SK-N-SH treated with all-trans-retinoic acid at 6 μM for 48 hours (cell line): ENCODE results near the gene DNASE1L2.

Source experiments
- ATAC-seq: fragments of 200-7000 bp; cut with Tn5 transposase; 3 replicates; pipeline ENCODE4 v1.9.1; 2020; ENCODE audit warnings: mild to moderate bottlenecking, moderate library complexity
- ARNTL ChIP-seq: fragments of 450-650 bp; formaldehyde crosslinking; IDR thresholded peaks from 2 replicates; pipeline ENCODE4 v1.5.0; 2020; ENCODE audit warnings: low read depth, mild to moderate bottlenecking, moderate library complexity, borderline replicate concordance
- BACH2 ChIP-seq: fragments of 250-450 bp; sonication (Bioruptor Pico); IDR thresholded peaks from 2 replicates; pipeline ENCODE4 v1.9.0; 2021; ENCODE audit warnings: mild to moderate bottlenecking, borderline replicate concordance
- CSDC2 ChIP-seq: fragments of 250-450 bp; sonication (Bioruptor Pico); IDR thresholded peaks from 2 replicates; pipeline ENCODE4 v1.5.0; 2020; ENCODE audit warnings: mild to moderate bottlenecking, moderate library complexity
- ESRRG ChIP-seq: fragments of 250-450 bp; sonication (Bioruptor Pico); IDR thresholded peaks from 2 replicates; pipeline ENCODE4 v1.6.1; 2021; ENCODE audit warnings: mild to moderate bottlenecking
- ISL1 ChIP-seq: fragments of 250-450 bp; sonication (Bioruptor Pico); IDR thresholded peaks from 2 replicates; pipeline ENCODE4 v2.1.2; 2022; ENCODE audit warnings: mild to moderate bottlenecking, moderate library complexity
- OSR1 ChIP-seq: fragments of 250-450 bp; sonication (Bioruptor Pico); IDR thresholded peaks from 2 replicates; pipeline ENCODE4 v1.8.0; 2022; ENCODE audit warnings: moderate library complexity, mild to moderate bottlenecking, inconsistent platforms
- PPARA ChIP-seq: fragments of 250-450 bp; sonication (Bioruptor Pico); IDR thresholded peaks from 2 replicates; pipeline ENCODE4 v1.5.0; 2020; ENCODE audit warnings: mild to moderate bottlenecking, borderline replicate concordance
- TCF4 ChIP-seq: fragments of 250-450 bp; sonication (Bioruptor Pico); IDR thresholded peaks from 2 replicates; pipeline ENCODE4 v1.8.0; 2021; ENCODE audit warnings: mild to moderate bottlenecking, moderate library complexity, borderline replicate concordance
- ZC3H10 ChIP-seq: fragments of 250-450 bp; sonication (Bioruptor Pico); IDR thresholded peaks from 2 replicates; pipeline ENCODE4 v1.5.1; 2021; ENCODE audit warnings: mild to moderate bottlenecking, moderate library complexity
- ZFP30 ChIP-seq: fragments of 450-650 bp; formaldehyde crosslinking; IDR thresholded peaks from 2 replicates; pipeline ENCODE4 v1.5.0; 2022; ENCODE audit warnings: mild to moderate bottlenecking, moderate library complexity
- ZNF70 ChIP-seq: fragments of 450-650 bp; formaldehyde crosslinking; IDR thresholded peaks from 2 replicates; pipeline ENCODE4 v1.5.0; 2020; ENCODE audit warnings: mild to moderate bottlenecking, moderate library complexity
- ZNF8 ChIP-seq: fragments of 450-650 bp; formaldehyde crosslinking; IDR thresholded peaks from 2 replicates; pipeline ENCODE4 v1.5.0; 2020; ENCODE audit warnings: mild to moderate bottlenecking, moderate library complexity
- TF ChIP-seq, protein P1 (sequence below): fragments of 250-450 bp; sonication (Bioruptor Pico); IDR thresholded peaks from 2 replicates; pipeline ENCODE4 v1.5.0; 2020; ENCODE audit warnings: mild to moderate bottlenecking, moderate library complexity
- TF ChIP-seq, protein P2 (sequence below): fragments of 250-450 bp; sonication (Bioruptor Pico); IDR thresholded peaks from 2 replicates; pipeline ENCODE4 v1.8.0; 2020; ENCODE audit warnings: mild to moderate bottlenecking, moderate library complexity, borderline replicate concordance
- TF ChIP-seq, protein P3 (sequence below): fragments of 250-450 bp; sonication (Bioruptor Pico); IDR thresholded peaks from 2 replicates; pipeline ENCODE4 v1.5.1; 2020; ENCODE audit warnings: low read depth, mild to moderate bottlenecking, moderate library complexity
- TF ChIP-seq, protein P4 (sequence below): fragments of 250-450 bp; sonication (Bioruptor Pico); IDR thresholded peaks from 2 replicates; pipeline ENCODE4 v1.8.0; 2021; ENCODE audit warnings: low read depth, mild to moderate bottlenecking, moderate library complexity, borderline replicate concordance

DNASE1L2 gene

DNA sequence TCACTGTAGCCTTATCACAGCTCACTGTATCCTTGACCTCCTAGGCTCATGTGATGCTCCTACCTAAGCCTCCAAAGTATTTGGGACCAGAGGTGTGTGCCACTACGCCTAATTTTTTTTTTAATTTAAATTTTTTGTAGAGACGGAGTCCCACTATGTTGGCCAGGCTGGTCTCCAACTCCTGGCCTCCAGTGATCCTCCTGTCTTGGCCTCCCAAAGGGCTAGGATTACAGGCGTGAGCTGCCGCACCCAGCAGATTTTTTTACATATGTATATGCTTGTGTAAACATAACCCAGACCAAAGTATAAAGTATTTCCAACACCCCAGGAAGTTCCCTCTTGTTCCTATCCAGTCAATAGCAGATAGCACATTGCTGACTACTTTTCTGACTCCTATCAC is 19.9 kb upstream of the DNASE1L2 start (continued):
- TF ChIP-seq, protein P1, sequence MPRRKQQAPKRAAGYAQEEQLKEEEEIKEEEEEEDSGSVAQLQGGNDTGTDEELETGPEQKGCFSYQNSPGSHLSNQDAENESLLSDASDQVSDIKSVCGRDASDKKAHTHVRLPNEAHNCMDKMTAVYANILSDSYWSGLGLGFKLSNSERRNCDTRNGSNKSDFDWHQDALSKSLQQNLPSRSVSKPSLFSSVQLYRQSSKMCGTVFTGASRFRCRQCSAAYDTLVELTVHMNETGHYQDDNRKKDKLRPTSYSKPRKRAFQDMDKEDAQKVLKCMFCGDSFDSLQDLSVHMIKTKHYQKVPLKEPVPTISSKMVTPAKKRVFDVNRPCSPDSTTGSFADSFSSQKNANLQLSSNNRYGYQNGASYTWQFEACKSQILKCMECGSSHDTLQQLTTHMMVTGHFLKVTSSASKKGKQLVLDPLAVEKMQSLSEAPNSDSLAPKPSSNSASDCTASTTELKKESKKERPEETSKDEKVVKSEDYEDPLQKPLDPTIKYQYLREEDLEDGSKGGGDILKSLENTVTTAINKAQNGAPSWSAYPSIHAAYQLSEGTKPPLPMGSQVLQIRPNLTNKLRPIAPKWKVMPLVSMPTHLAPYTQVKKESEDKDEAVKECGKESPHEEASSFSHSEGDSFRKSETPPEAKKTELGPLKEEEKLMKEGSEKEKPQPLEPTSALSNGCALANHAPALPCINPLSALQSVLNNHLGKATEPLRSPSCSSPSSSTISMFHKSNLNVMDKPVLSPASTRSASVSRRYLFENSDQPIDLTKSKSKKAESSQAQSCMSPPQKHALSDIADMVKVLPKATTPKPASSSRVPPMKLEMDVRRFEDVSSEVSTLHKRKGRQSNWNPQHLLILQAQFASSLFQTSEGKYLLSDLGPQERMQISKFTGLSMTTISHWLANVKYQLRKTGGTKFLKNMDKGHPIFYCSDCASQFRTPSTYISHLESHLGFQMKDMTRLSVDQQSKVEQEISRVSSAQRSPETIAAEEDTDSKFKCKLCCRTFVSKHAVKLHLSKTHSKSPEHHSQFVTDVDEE (CRISPR knock-in tag): no peak
- TF ChIP-seq ESRRG (CRISPR knock-in tag): no peak
- TF ChIP-seq, all 23 proteins: peak for 0

DNA sequence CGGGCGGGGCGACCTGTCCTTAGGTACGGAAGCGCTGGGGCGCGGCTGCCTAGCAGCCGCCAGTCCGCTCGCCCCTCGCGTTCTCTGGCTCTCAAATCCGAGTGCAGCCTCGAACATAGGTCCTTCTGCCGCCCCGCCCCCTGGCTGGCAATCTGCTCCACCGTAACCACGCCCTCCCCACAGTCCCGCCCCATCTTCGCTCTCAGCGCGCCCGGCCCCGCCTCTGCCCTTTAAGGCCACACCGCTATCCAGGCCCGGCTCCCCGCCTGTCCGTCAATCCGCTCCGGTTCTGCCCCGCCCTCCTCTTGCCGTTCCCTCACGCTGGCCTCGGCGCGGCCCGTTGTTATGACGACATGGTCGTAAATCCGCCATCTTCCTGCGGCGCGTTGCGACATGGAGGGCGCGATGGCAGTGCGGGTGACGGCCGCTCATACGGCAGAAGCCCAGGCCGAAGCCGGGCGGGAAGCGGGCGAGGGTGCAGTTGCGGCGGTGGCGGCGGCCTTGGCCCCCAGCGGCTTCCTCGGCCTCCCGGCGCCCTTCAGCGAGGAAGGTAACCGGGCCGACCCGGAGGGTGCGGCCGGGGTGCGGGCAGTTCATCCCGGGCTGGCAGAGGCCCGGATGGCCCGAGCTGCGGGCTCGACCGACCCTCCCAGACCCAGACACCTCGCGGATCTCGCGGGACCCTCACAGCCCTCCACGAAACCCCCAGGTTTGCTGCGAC is 12.9 kb upstream of the DNASE1L2 start, which contains the start of gene E4F1:
Gene E4F1, plus strand, starts transcription at position 371 of the 721 bp plus-strand sequence. Its CDS starts 23 bp downstream, at position 394.
- no peak for TF ChIP-seq ZNF70 (CRISPR knock-in tag)

DNA sequence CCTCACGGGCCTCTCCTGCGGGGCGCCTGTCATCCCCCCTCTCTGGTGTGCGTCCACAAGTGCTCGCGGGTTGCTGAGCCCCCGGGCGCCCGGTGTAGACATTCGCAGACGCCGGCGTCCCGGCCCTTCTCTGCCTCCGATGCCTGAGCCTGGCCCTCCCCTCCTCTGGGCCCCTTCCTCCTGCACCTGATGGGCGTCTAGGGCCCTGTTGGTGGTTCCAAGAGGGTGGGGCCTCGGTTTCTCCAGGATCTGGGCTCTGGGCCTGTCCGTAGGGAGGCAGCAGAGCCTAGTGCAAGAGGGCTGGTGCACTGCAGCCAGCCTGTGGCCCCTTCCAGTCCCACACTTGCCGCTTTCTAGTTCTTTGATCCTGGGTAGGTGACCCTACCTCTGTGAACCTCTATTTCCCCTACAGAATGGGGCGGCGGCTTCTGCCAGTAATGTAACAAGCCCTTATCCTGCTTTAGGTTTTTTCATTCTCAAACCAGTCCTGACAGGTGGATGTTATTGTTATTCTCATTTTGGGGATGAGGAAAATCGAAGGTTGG is 12.2 kb upstream of the DNASE1L2 start:
- peak; percentile 70 for ATAC-seq
- TF ChIP-seq, protein P1 (CRISPR knock-in tag): no peak
- TF ChIP-seq TCF4 (CRISPR knock-in tag) (no peak), BACH2 (CRISPR knock-in tag) (no peak), ARNTL (CRISPR knock-in tag) (no peak), ZC3H10 (CRISPR knock-in tag) (no peak), CSDC2 (CRISPR knock-in tag) (no peak), ZNF70 (CRISPR knock-in tag) (no peak), ZNF8 (CRISPR knock-in tag) (no peak), PPARA (CRISPR knock-in tag) (no peak), ISL1 (CRISPR knock-in tag) (no peak), ESRRG (CRISPR knock-in tag) (no peak), OSR1 (CRISPR knock-in tag) (no peak), ZFP30 (CRISPR knock-in tag) (no peak)
- TF ChIP-seq, protein P2, sequence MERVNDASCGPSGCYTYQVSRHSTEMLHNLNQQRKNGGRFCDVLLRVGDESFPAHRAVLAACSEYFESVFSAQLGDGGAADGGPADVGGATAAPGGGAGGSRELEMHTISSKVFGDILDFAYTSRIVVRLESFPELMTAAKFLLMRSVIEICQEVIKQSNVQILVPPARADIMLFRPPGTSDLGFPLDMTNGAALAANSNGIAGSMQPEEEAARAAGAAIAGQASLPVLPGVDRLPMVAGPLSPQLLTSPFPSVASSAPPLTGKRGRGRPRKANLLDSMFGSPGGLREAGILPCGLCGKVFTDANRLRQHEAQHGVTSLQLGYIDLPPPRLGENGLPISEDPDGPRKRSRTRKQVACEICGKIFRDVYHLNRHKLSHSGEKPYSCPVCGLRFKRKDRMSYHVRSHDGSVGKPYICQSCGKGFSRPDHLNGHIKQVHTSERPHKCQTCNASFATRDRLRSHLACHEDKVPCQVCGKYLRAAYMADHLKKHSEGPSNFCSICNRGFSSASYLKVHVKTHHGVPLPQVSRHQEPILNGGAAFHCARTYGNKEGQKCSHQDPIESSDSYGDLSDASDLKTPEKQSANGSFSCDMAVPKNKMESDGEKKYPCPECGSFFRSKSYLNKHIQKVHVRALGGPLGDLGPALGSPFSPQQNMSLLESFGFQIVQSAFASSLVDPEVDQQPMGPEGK (CRISPR knock-in tag): no peak
- TF ChIP-seq, protein P3, sequence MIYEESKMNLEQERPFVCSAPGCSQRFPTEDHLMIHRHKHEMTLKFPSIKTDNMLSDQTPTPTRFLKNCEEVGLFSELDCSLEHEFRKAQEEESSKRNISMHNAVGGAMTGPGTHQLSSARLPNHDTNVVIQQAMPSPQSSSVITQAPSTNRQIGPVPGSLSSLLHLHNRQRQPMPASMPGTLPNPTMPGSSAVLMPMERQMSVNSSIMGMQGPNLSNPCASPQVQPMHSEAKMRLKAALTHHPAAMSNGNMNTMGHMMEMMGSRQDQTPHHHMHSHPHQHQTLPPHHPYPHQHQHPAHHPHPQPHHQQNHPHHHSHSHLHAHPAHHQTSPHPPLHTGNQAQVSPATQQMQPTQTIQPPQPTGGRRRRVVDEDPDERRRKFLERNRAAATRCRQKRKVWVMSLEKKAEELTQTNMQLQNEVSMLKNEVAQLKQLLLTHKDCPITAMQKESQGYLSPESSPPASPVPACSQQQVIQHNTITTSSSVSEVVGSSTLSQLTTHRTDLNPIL (CRISPR knock-in tag): no peak
- TF ChIP-seq, protein P4, sequence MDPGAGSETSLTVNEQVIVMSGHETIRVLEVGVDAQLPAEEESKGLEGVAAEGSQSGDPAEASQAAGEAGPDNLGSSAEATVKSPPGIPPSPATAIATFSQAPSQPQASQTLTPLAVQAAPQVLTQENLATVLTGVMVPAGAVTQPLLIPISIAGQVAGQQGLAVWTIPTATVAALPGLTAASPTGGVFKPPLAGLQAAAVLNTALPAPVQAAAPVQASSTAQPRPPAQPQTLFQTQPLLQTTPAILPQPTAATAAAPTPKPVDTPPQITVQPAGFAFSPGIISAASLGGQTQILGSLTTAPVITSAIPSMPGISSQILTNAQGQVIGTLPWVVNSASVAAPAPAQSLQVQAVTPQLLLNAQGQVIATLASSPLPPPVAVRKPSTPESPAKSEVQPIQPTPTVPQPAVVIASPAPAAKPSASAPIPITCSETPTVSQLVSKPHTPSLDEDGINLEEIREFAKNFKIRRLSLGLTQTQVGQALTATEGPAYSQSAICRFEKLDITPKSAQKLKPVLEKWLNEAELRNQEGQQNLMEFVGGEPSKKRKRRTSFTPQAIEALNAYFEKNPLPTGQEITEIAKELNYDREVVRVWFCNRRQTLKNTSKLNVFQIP: no peak

More for the DNA sequence above, 12.9 kb upstream of the DNASE1L2 start, which contains the start of gene E4F1:
- ATAC-seq: peak; percentile 97
